Skeletal muscle satellite cell (primary cell): Measurements from ENCODE around the gene C11orf16.

Experiments used
- H3K27me3 ChIP-seq: 2 replicates; pipeline ENCODE4 v1.7.0; 2013; ENCODE audit warnings: low read length; ENCODE audit not compliant: control insufficient read depth, insufficient read depth
- H3K36me3 ChIP-seq: 2 replicates; pipeline ENCODE4 v1.7.0; 2013; ENCODE audit warnings: mild to moderate bottlenecking, control low read depth, low read length; ENCODE audit not compliant: insufficient read depth
- H3K4me1 ChIP-seq: 2 replicates; pipeline ENCODE4 v1.7.0; 2013; ENCODE audit warnings: low read length; ENCODE audit not compliant: control insufficient read depth, insufficient read depth
- H3K4me2 ChIP-seq: 2 replicates; pipeline ENCODE4 v1.7.0; 2013; ENCODE audit warnings: mild to moderate bottlenecking, low read length
- H3K4me3 ChIP-seq: 2 replicates; pipeline ENCODE4 v1.7.0; 2013; ENCODE audit warnings: low read length
- H3K9ac ChIP-seq: 2 replicates; pipeline ENCODE4 v1.7.0; 2013; ENCODE audit warnings: mild to moderate bottlenecking, low read depth, low read length, moderate library complexity
- H3K9me3 ChIP-seq: replicated peaks from 2 replicates; pipeline ENCODE4 v1.7.0; 2013; ENCODE audit warnings: mild to moderate bottlenecking, control low read depth, low read length

The C11orf16 gene

GRCh38 chr11:8933931-8934330, 1.2 kb upstream of the C11orf16 start:
- H3K4me3 ChIP-seq, result no peak overlapping the region
- no peak overlapping the region for H3K4me2 ChIP-seq
- H3K9ac ChIP-seq, result no peak overlapping the region
- H3K4me1 ChIP-seq, result peaks cover 7% of the 10 kb centered on the region
- H3K27me3 ChIP-seq, result no peaks in the 10 kb centered on the region
- no peaks in the 10 kb centered on the region for H3K36me3 ChIP-seq
- H3K9me3 ChIP-seq, result no peaks in the 10 kb centered on the region

GRCh38 chr11:8930456-8931175, 2.1 kb downstream of the C11orf16 start:
- Histone ChIP-seq H3K36me3 (no peaks in the 10 kb centered on the region), H3K4me3 (no peak overlapping the region), H3K9ac (no peak overlapping the region), H3K9me3 (no peaks in the 10 kb centered on the region), H3K27me3 (no peaks in the 10 kb centered on the region), H3K4me1 (peaks cover 7% of the 10 kb centered on the region), H3K4me2 (no peak overlapping the region)

- H3K4me1 ChIP-seq, result peaks cover 4% of the 10 kb centered on the region
- H3K4me2 ChIP-seq, result no peak overlapping the region
Measured at GRCh38 chr11:8928981-8929615, 3.6 kb downstream of the C11orf16 start.

GRCh38 chr11:8928205-8928604, 4.5 kb downstream of the C11orf16 start:
- no peak overlapping the region for H3K4me2 ChIP-seq
- no peaks in the 10 kb centered on the region for H3K27me3 ChIP-seq
- no peaks in the 10 kb centered on the region for H3K9me3 ChIP-seq
- H3K4me3 ChIP-seq, result no peak overlapping the region
- no peak overlapping the region for H3K9ac ChIP-seq
- peaks cover 8% of the 10 kb centered on the region for H3K4me1 ChIP-seq
- H3K36me3 ChIP-seq, result peaks cover 6% of the 10 kb centered on the region

More at GRCh38 chr11:8928981-8929615, 3.6 kb downstream of the C11orf16 start:
- Histone ChIP-seq H3K36me3 (peaks cover 5% of the 10 kb centered on the region), H3K27me3 (no peaks in the 10 kb centered on the region), H3K4me3 (no peak overlapping the region), H3K9ac (no peak overlapping the region), H3K9me3 (no peaks in the 10 kb centered on the region)

- Histone ChIP-seq H3K4me2 (no peak overlapping the region), H3K4me1 (peaks cover 8% of the 10 kb centered on the region), H3K4me3 (no peak overlapping the region), H3K9ac (no peak overlapping the region), H3K36me3 (peaks cover 15% of the 10 kb centered on the region), H3K9me3 (no peaks in the 10 kb centered on the region), H3K27me3 (no peaks in the 10 kb centered on the region)
Measured at GRCh38 chr11:8927233-8927632, 5.5 kb downstream of the C11orf16 start.

GRCh38 chr11:8926236-8926635, 6.5 kb downstream of the C11orf16 start:
- peaks cover 24% of the 10 kb centered on the region for H3K36me3 ChIP-seq
- no peak overlapping the region for H3K9ac ChIP-seq
- H3K4me1 ChIP-seq, result peaks cover 8% of the 10 kb centered on the region
- H3K27me3 ChIP-seq, result no peaks in the 10 kb centered on the region
- H3K9me3 ChIP-seq, result no peaks in the 10 kb centered on the region
- no peak overlapping the region for H3K4me2 ChIP-seq
- no peak overlapping the region for H3K4me3 ChIP-seq

GRCh38 chr11:8925711-8926110, 7.0 kb downstream of the C11orf16 start:
- peaks cover 8% of the 10 kb centered on the region for H3K4me1 ChIP-seq
- no peaks in the 10 kb centered on the region for H3K27me3 ChIP-seq
- H3K4me2 ChIP-seq, result no peak overlapping the region
- H3K9me3 ChIP-seq, result no peaks in the 10 kb centered on the region
- no peak overlapping the region for H3K4me3 ChIP-seq
- H3K36me3 ChIP-seq, result peaks cover 29% of the 10 kb centered on the region
- no peak overlapping the region for H3K9ac ChIP-seq

- H3K4me3 ChIP-seq, result no peak overlapping the region
- no peak overlapping the region for H3K4me2 ChIP-seq
- H3K9ac ChIP-seq, result no peak overlapping the region
- H3K4me1 ChIP-seq, result peaks cover 16% of the 10 kb centered on the region
- H3K27me3 ChIP-seq, result no peaks in the 10 kb centered on the region
- H3K9me3 ChIP-seq, result no peaks in the 10 kb centered on the region
- peaks cover 55% of the 10 kb centered on the region for H3K36me3 ChIP-seq
Measured at GRCh38 chr11:8922691-8923090, 10.1 kb downstream of the C11orf16 start.

- peak overlapping the region; percentile 71 for H3K9ac ChIP-seq
- H3K36me3 ChIP-seq, result peaks cover 49% of the 10 kb centered on the region
- H3K4me1 ChIP-seq, result peaks cover 40% of the 10 kb centered on the region
- H3K4me3 ChIP-seq, result peak overlapping the region; percentile 58
- no peaks in the 10 kb centered on the region for H3K27me3 ChIP-seq
- H3K4me2 ChIP-seq, result peak overlapping the region; percentile 80
- no peaks in the 10 kb centered on the region for H3K9me3 ChIP-seq
Measured at GRCh38 chr11:8917157-8917825, 15.5 kb downstream of the C11orf16 start.

GRCh38 chr11:8914661-8915018, 18.1 kb downstream of the C11orf16 start:
- H3K9ac ChIP-seq, result no peak overlapping the region
- peak overlapping the region; percentile 79 for H3K4me2 ChIP-seq
- H3K4me1 ChIP-seq, result peaks cover 50% of the 10 kb centered on the region
- H3K4me3 ChIP-seq, result no peak overlapping the region
- H3K27me3 ChIP-seq, result no peaks in the 10 kb centered on the region
- H3K9me3 ChIP-seq, result no peaks in the 10 kb centered on the region
- peaks cover 26% of the 10 kb centered on the region for H3K36me3 ChIP-seq

- Histone ChIP-seq H3K9ac (peak overlapping the region; percentile 57), H3K4me3 (peak overlapping the region; percentile 57), H3K4me2 (peak overlapping the region; percentile 79), H3K36me3 (peaks cover 23% of the 10 kb centered on the region), H3K27me3 (no peaks in the 10 kb centered on the region), H3K4me1 (peaks cover 50% of the 10 kb centered on the region), H3K9me3 (no peaks in the 10 kb centered on the region)
Measured at GRCh38 chr11:8913961-8914660, 18.6 kb downstream of the C11orf16 start.
